Testis (tissue), 3 donors: ENCODE measurements around the gene RHBDD1. TPM values are rescaled to one million over a fixed set of nuclear protein-coding genes. Genes with fewer than 3 reads are reported as not detected.

Experiments used
- DNase-seq: peaks from one replicate; pipeline ENCODE4 v3.0.0-alpha.2; 2019
- H3K27ac ChIP-seq, 2 donors: fragments of 200-600 bp; sonication (generic); one replicate each; pipeline ENCODE4 v1.5.1; 2019
- H3K27me3 ChIP-seq: fragments of 200-600 bp; sonication (generic); one replicate; pipeline ENCODE4 v1.5.1; 2019
- H3K36me3 ChIP-seq: fragments of 200-600 bp; sonication (generic); one replicate; pipeline ENCODE4 v1.5.1; 2017; ENCODE audit warnings: low read depth; ENCODE audit errors: missing control alignments
- H3K4me1 ChIP-seq: fragments of 200-600 bp; sonication (generic); one replicate; pipeline ENCODE4 v1.5.1; 2019
- H3K4me3 ChIP-seq, 2 donors: fragments of 200-600 bp; sonication (generic); one replicate each; pipeline ENCODE4 v1.5.1; 2017 to 2019
- H3K9me3 ChIP-seq: fragments of 200-600 bp; sonication (generic); one replicate; pipeline ENCODE4 v1.5.1; 2017
- POLR2A ChIP-seq: fragments of 450-650 bp; IDR thresholded peaks from one replicate; pipeline ENCODE4 v1.6.1; 2017; ENCODE audit warnings: antibody characterized with exemption, mild to moderate bottlenecking, moderate library complexity
- WGBS, 2 donors: methylation state at CpG; one replicate each; pipeline ENCODE4 v1.1.5; 2018; 5-methylcytosine and 5-hydroxymethylcytosine counted together
- intact Hi-C: fragments of 100-400 bp; cut with DNase I; formaldehyde crosslinking; loops from one replicate; pipeline ENCODE4 v1.15.1; 2023; ENCODE audit warnings: low total_unique reads
- polyA plus RNA-seq: library from polyadenylated mRNA; stranded (reverse); fragments of 350-450 nt; fragmentation: Illumina TruSeq; extraction: RNeasy Lipid Tissue Mini Kit (QIAGEN cat#74804); gene quantifications from one replicate; pipeline ENCODE4 v1.2.3, GENCODE V29; 2014; ENCODE audit warnings: low read depth, low replicate concordance; ENCODE audit not compliant: insufficient read depth
- total RNA-seq, 2 donors: library from RNA; depleted of rRNA; stranded (reverse); fragments of >200 nt; gene quantifications; one replicate each; pipeline ENCODE4 v1.2.3, GENCODE V29; 2016
- TF ChIP-seq, protein P1 (sequence below), 3 experiments: fragments of 450-650 bp in 2 of 3; fragments of 200-600 bp in 1 of 3; sonication (generic) in 1 of 3; IDR thresholded peaks; one replicate each; pipeline ENCODE4 v1.5.1; 2016 to 2019; ENCODE audit warnings: antibody characterized with exemption in 3 of 3, mild to moderate bottlenecking in 2 of 3, moderate library complexity in 1 of 3

The RHBDD1 gene
- total and polyA plus RNA-seq, 3 donors from 2014 or later: 38.0 to 49.8 (median 43.4) TPM

DNA sequence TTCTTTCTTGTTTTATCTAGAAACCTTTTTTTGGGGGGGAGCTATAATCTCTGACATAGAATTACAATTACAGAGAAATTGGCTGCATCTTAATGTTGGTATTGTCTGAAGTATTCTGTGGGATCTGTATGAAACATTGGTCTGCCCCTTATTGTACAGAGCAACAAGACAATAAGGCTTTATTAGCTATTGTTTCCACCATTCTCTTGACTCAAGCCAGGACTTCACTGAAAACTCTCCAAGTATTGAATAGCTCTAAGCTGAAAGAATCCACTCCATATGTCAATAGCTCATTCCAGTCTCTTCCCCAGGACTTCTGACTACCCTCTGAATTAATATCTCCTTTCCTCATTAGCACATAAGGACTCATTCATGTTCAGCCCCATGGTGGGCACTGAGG is 77.8 kb downstream of the RHBDD1 start:
- H3K4me1 ChIP-seq: no peaks in the 10 kb centered on the region
- H3K27me3 ChIP-seq: no peaks in the 10 kb centered on the region
- H3K4me3 ChIP-seq: no peak overlapping the region
- H3K36me3 ChIP-seq: no peaks in the 10 kb centered on the region
- intact Hi-C loops: no loop called here
- no peak for TF ChIP-seq POLR2A
- TF ChIP-seq, protein P1, sequence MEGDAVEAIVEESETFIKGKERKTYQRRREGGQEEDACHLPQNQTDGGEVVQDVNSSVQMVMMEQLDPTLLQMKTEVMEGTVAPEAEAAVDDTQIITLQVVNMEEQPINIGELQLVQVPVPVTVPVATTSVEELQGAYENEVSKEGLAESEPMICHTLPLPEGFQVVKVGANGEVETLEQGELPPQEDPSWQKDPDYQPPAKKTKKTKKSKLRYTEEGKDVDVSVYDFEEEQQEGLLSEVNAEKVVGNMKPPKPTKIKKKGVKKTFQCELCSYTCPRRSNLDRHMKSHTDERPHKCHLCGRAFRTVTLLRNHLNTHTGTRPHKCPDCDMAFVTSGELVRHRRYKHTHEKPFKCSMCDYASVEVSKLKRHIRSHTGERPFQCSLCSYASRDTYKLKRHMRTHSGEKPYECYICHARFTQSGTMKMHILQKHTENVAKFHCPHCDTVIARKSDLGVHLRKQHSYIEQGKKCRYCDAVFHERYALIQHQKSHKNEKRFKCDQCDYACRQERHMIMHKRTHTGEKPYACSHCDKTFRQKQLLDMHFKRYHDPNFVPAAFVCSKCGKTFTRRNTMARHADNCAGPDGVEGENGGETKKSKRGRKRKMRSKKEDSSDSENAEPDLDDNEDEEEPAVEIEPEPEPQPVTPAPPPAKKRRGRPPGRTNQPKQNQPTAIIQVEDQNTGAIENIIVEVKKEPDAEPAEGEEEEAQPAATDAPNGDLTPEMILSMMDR (IDR thresholded peaks at IDR 0.05): no peak
- no peak overlapping the region for H3K27ac ChIP-seq
- DNase-seq: no peak
- H3K9me3 ChIP-seq: no peaks in the 10 kb centered on the region

DNA sequence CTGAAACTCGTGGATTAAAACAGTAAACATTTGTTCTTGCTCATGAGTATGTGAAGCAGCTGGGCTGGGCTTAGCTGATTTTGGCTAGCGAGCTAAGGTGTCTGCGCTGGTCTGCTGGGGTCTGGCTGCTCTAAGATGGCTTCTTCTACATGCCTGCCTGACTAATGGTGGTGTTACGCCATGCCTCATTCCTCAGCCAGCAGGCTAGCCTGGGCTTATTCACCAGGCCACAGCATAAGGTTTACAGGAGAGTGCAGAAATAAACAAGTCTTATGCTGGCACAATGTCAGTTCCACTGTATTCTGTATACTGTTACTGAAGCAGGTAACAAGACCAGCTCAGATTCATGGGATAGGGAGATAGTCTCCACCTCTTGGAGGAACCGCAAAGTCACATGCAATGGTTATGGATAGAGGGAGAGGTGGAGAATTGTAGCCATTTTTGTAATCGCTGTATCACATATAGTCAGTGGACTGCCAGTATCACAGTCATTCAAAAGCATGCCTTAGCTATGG is 80.0 kb downstream of the RHBDD1 start:
- no peak for DNase-seq
- intact Hi-C loops: no loop called here

DNA sequence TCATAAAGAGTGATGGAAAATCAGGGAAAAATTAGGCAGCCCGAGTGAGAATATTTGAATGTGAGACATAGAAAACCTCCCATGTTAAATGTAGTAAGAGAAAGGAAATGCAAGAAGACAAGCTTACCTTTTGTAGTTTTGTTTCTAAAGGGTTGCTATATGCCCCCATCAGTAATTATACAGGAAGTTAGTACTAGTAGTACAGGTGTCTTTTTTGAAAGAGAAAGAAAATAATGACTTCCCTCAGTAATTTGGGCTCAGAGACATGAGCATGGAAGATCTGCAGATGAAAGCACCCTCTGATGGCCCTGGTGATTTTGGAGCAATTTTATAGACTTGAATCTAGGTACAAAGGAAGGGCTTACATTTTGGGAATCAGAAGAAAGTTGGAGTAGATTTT is 80.8 kb downstream of the RHBDD1 start:
- Histone ChIP-seq H3K27me3 (no peaks in the 10 kb centered on the region), H3K27ac (no peak overlapping the region), H3K36me3 (no peaks in the 10 kb centered on the region), H3K9me3 (no peaks in the 10 kb centered on the region), H3K4me1 (no peaks in the 10 kb centered on the region), H3K4me3 (no peak overlapping the region)
- WGBS, 2 donors: 83% methylated on average over 1 of the region's 1 CpG
- DNase-seq: no peak
- TF ChIP-seq, protein P1 (IDR thresholded peaks at IDR 0.05): no peak
- TF ChIP-seq POLR2A: no peak
- intact Hi-C loops: no loop called here

More for the DNA sequence above, 80.0 kb downstream of the RHBDD1 start:
- WGBS, 2 donors: 91% methylated on average over 6 of the region's 6 CpGs
- Histone ChIP-seq H3K27me3 (no peaks in the 10 kb centered on the region), H3K4me1 (no peaks in the 10 kb centered on the region), H3K9me3 (no peaks in the 10 kb centered on the region), H3K4me3 (no peak overlapping the region), H3K27ac (no peak overlapping the region), H3K36me3 (no peaks in the 10 kb centered on the region)
- TF ChIP-seq POLR2A: no peak
- TF ChIP-seq, protein P1 (IDR thresholded peaks at IDR 0.05): no peak

DNA sequence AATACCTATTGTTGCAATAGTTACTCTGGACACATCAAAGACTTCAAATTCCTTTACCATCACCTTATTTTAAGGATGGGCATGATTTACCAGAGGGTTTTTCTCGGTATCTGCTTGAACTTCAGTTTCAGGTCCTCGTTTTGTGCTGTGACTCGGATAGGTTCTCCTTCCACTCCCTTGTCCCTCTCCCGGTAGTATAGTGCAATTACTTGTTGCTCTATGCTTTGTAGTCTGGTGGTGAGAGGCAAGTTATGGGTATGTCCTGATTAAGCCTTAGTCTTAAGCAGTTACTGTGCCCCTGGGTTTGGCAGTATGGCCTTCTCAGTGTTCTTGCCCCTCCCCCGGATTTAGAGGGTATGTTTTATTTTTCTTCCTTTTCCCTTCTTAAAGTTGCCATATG is 96.6 kb downstream of the RHBDD1 start:
- H3K27ac ChIP-seq: no peak overlapping the region
- H3K9me3 ChIP-seq: no peaks in the 10 kb centered on the region
- DNase-seq: no peak
- H3K4me1 ChIP-seq: no peaks in the 10 kb centered on the region
- TF ChIP-seq, protein P1 (IDR thresholded peaks at IDR 0.05): no peak
- no peak for TF ChIP-seq POLR2A
- no peaks in the 10 kb centered on the region for H3K27me3 ChIP-seq
- intact Hi-C loops: no loop called here
- H3K4me3 ChIP-seq: no peak overlapping the region
- no peaks in the 10 kb centered on the region for H3K36me3 ChIP-seq
- WGBS, 2 donors: 86 to 96% methylated on average over 5 of the region's 5 CpGs

DNA sequence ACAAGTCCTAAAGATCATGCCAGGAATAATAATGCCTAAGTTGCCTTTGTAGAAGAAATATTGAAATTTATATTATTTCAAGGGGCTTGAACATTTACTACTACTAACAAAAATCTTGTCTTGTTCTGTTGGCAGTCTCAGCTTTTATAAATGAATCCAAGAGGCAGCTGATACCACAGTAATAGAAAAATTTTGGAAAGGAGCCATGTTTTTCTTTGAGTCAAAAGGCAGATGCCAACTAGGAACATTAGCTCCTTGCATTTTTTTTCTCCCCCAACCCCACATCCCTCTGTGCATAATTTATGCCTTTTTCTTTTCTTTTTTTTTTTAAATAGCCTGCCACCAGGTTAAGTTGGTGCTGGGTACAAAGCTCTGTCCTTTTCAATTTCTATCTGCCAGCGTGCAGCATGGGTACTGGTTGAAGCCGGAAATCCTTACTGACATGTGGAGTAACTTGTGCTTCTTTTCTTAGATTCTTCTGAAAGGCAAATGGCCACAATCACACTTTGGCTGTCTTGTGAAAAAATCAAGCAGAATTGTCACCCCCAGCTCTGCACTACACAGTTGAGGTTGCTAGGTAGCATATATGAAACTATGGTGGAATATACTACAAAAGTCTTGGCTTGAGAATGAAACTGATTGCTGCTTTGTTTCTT is 98.8 kb downstream of the RHBDD1 start:
- no peak for DNase-seq
- H3K27ac ChIP-seq: no peak overlapping the region
- no peaks in the 10 kb centered on the region for H3K4me1 ChIP-seq
- H3K36me3 ChIP-seq: no peaks in the 10 kb centered on the region
- H3K9me3 ChIP-seq: no peaks in the 10 kb centered on the region
- intact Hi-C loops: no loop called here
- H3K27me3 ChIP-seq: no peaks in the 10 kb centered on the region
- no peak for TF ChIP-seq POLR2A
- 97 to 100% methylated on average over 2 of the region's 2 CpGs for WGBS, 2 donors
- no peak overlapping the region for H3K4me3 ChIP-seq
